GM21423 (cell line): ENCODE data around the gene OTC.

Experiments used
- ATAC-seq: cut with Tn5 transposase; IDR thresholded peaks from one replicate; pipeline ENCODE4 v1.9.1; 2021; ENCODE audit warnings: mild to moderate bottlenecking, moderate library complexity; ENCODE audit not compliant: unreplicated experiment

Gene OTC

DNA sequence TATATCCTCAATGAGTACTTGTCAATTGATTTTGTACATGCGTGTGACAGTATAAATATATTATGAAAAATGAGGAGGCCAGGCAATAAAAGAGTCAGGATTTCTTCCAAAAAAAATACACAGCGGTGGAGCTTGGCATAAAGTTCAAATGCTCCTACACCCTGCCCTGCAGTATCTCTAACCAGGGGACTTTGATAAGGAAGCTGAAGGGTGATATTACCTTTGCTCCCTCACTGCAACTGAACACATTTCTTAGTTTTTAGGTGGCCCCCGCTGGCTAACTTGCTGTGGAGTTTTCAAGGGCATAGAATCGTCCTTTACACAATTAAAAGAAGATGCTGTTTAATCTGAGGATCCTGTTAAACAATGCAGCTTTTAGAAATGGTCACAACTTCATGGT is at the start of gene OTC:
Gene OTC, plus strand, starts transcription at position 243 of the 400 bp plus-strand sequence. Its CDS starts 93 bp downstream, at position 336.
- no peak for ATAC-seq

DNA sequence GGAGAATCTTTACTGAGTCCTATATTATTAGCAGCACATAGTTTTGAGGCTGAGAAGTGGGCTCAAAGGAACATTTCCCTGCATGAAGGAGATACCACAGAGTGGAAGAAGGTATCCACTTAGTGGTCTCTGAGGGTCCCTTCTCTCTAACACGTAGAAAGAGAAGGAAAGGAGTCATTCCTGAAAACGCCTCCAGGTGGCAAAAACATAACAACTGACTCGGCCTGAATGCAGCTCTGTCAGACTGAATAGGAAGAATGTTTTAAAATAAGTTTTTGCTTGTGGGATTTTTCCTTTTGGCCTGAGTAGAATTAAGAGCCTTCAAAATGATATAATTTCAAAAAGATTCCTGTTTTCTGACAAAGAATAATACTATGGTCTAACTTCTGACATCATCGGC is 48.4 kb upstream of the OTC start:
- ATAC-seq: no peak

DNA sequence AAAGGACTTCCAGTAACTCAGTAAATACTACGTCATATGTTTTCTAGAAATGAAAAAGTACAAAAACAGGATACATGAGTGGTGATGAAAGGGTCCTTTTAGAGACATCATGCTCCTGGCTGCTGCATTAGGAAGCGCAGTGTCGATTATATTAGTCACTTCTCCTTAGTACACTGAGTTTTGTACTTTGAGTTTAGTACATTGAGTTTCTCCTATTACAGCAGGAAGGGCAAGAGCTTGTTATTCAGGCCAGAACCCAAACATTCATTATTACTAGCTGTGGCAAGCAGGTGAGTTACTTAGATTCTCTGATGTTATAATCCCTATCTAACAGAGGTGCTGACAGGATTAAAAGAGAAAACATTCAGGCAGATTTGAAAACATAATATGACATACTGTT is 46.4 kb upstream of the OTC start:
- ATAC-seq: no peak

DNA sequence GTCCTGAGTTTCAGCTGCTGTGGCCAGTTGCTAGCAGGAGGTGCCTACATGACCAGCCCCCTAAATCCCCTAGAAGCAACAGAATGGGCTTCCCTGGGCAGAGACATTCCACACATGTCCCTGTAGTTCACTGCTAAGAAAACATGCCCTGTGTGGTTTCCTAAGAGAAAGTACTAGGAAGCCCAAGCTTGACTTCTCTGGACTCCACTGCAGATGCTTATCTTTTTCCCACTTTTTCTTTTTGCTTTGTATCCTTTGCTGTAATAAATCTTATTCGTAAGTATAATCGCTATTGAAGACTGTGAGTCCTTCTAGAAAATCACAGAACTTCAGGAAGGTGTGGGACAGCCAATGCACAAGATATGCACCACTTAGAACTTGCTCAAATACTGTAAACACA is 40.7 kb upstream of the OTC start:
- ATAC-seq: no peak

DNA sequence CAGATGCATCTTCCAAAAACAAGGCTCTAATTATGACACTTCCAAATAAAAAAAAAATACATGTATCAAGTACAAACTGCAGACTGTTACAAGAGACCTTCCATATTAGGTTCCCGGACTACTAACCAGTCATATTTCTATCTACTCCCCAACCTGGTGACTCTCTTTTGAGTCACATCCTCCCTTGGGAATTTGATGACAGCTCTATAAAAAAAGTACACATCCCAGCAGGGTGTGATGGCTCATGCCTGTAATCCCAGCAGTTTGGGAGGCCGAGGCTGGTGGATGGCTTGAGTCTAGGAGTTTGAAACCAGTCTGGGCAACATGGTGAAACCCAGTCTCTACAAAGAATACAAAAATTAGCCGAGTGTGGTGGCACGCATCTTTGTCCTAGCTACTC is 40.0 kb upstream of the OTC start:
- ATAC-seq: no peak

DNA sequence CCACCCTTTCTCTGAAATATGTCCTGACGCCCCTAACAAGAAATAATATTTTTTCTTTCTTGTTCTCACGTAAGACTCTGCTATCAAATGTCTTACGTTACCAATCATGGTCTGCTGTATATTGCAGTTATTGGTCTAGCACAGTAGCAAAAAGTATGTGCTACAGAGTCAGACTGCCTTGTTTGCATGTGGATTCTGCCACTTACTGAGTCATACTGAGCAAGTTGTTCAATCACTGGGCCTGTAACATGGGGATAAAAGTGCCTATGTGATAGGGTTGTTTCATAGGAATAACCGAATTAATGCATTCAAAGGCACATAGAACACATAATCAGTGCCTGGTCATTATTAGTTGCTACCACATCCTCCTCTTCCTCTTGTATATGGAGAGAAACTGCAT is 39.2 kb upstream of the OTC start:
- no peak for ATAC-seq

DNA sequence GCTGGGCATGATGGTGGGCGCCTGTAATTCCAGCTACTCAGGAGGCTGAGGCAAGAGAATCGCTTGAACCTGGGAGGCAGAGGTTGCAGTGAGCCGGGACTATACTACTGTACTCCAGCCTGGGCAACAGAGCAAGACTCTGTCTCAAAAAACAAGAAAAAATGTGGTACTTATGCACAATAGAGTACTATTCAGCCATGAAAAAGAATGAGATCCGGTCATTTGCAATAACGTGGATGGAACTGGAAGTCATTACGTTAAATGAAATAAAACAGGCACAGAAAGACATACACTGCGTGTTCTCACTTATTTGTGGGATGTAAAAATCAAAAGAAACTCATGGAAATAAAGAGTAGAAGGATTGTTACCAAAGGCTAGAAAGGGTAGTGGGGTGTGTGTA is 37.2 kb upstream of the OTC start:
- ATAC-seq: no peak

DNA sequence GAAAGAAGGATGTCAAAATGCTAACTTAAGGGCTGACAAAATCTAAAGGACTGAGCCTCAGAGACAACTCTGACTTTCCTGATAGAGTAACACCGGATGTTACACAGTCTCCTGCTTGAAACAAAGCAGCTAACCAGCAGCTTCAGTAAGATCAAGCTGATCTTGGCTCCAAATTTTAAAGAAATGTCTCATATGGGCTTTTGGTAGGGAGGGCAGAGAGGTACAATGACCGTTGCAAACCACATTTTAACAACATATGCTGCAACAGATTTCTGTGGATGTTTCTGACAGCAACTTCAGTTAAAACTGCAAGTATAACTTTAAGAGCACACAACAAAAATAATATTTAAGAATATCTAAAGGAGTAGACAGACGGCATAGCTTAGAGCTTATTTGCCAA is 34.2 kb upstream of the OTC start:
- no peak for ATAC-seq

DNA sequence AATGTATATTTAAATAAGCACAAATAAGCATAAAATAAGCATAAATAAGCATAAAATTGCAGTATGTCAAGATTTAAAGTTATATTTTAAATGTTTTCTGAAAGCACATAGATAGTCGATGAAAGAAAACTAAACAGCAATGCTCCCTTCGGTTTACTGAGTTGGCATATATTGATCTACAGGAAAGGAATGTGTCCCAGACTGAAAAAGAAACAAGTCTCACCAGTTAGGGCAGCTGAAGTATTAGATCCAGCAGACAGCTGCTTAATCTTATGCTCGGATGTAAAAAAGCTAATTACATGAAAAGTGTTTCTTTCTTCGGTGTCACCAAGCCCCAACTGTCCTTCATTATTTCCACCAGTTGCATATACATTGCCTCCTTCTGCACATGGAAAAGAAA is 33.8 kb upstream of the OTC start:
- no peak for ATAC-seq

DNA sequence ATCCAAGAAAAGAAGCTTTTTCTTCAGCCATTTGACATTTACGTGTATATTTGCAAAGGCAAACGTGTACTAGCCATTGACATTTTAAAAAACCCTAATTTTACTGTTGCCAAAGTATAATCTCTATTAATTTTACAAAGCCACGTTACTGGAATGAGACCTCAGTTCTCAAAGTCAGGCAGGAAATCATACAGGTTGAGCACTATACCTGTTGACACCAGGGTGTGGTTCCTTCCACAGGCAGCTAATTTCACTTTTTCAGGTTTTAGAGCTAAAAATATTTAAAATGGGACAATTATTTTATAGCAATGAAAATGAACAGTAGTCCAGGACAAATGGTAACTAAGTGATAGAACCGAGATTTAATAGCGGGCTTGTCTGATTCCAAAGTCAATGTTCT is 31.6 kb upstream of the OTC start:
- ATAC-seq: no peak

DNA sequence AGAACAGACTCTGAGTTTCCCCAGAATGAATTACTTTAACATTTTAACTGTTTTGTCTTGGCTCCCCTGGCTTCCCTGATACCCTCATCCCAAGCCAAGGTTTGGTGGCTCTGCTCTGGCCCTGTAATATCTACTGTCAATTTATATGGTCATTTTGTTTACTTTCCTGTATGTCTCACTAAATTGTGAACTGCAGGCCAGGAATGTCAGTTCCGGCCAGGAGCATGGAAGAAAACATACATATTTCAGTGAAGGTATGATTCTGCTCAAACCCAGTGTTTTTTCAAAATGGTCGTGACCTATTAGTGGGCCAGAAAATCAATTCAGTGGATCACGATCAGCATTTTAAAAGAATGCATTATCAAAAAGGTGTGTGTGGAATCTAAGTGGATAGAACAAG is 26.3 kb upstream of the OTC start:
- ATAC-seq: no peak

DNA sequence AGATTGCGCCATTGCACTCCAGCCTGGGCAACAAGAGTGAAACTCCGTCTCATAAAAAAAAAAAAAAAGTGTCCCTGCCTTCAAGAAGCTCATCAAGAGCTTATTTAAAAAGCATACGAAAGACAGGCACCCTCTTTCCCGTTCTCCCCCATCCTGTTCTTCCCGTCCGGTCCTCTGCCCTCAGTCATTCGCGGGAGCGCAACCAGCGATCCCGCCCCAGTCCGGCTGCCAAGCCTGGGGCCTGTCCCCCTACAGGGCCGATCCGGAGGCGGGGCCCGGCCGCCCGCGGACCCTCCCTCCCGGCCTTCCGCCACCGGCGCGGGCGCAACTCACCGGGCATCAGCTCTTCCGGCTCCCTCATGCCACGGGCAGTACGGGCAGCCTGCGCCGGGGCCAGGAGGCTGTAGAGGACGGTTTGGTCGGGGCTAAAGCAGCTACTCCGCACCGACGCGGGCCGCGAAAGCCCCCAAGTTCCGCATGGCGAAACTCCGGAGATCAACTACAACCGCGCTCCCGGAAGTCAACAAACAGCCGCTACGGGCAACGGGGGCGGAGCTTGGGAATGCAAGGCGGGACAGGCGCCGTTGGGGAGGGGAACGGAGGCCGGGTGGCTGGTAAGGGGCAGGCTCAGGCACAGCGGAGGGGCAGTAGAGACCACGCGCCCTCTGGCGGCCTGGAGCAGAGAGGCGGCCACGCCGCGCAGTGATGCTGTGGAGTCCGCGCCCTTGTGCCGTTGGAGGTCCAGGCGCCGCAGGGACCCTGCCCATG is 25.2 kb upstream of the OTC start, which contains the start of gene RPGR:
Gene RPGR, minus strand, starts transcription at position 503 of the 768 bp plus-strand sequence. Its CDS starts 142 bp downstream, at position 361.
- ATAC-seq: peak; percentile 97

DNA sequence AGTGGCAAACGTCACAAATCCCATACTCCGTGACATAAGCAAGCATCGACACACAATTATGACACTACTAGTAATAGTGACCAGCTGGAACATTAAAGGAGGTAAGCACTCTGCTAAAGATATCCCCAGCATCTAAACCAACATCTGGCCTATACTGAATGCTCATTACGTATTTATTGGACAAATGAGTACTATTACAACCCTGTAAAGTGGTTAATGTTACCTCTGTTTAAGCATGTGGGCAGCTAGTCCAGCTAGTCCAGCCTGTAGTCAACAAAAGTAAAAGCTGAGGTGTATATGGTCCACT is 24.7 kb upstream of the OTC start:
- ATAC-seq: no peak

DNA sequence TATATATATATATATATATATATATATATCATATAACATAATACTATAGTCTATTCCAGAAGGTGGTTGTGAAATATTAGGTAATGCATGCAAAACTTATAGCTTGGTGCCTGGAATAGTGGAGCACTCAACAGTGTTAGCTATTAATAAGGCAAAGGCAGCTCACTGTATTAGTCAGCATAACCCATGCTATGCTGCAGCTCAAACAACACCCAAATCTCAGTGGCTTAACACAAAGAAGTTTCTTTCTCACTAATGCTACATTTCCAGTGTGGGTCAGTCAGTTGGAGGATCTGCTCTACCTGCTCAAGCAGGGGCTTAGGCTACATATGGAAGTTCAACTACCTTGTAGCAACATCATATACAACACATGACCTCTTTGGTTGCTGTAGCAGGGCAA is 19.9 kb upstream of the OTC start:
- ATAC-seq: peak; percentile 58

DNA sequence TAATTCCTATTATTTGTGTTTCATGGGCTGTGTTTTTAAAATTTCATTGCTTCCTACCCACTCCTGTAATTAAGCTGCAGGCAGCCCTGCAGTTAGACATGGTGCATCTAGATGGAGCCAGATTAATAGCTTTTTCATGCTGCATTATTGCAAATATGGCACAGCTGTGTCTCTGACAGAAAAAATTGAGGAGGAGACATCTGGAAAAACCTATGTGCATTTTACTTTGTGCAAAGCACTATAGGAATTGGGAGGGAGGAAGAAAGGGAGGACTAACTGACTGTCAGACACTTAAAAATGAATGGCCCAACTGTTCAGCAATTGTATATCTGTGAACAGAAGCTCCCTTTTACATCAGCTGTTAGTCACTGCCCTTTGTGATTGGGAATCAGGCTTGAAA is 17.0 kb upstream of the OTC start:
- ATAC-seq: no peak

DNA sequence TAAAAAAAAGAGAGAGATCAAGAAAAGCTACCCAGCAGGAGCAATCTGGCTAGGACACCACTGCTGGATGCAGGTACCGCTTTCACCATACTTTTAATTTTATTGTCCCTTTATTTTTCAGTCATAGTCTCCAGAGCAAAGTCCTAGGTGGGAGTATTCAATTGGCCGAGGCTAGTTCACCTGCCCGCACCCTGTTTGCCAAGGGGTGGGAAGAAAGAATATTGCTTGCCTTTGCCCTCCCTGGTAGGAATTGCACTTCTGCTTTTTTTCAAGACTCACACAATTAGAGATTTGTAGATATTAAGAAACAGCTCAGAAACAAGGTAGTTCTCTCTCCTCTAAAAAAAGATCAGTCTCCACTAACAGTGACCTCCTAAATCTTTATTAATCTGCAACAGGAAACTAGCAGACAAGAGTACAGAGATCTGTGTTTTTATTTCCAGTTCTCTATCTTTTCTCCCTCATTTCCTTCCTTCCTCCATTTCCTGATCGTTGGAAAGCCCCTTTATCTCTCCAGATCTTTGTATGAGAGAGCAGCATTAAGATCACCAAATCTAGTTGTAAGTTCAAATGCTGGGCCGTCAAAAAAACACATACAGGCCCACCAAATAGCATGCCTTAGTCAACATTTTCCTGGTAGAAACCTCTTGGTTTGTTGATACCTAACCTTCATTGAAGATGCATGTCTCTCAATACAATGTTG is 15.7 kb upstream of the OTC start:
- no peak for ATAC-seq

DNA sequence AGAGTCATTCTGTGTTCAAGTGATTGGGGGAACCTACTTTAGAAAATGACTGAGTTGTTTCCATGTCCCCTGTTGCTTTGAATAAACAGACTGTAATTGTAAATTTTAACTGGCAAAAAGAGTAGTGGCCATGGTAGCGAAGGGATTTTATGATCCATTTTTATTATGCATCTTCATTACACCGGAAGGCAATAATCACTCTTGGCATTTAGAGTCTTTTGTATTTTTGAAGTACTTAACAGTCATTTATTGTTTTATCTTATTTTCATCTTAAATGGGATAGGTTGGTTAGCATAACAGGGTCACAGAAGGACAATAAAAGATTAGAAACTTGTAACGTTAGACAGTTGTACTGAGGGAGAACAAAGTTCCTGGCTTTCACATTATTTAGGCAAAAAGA is 11.0 kb upstream of the OTC start:
- no peak for ATAC-seq

DNA sequence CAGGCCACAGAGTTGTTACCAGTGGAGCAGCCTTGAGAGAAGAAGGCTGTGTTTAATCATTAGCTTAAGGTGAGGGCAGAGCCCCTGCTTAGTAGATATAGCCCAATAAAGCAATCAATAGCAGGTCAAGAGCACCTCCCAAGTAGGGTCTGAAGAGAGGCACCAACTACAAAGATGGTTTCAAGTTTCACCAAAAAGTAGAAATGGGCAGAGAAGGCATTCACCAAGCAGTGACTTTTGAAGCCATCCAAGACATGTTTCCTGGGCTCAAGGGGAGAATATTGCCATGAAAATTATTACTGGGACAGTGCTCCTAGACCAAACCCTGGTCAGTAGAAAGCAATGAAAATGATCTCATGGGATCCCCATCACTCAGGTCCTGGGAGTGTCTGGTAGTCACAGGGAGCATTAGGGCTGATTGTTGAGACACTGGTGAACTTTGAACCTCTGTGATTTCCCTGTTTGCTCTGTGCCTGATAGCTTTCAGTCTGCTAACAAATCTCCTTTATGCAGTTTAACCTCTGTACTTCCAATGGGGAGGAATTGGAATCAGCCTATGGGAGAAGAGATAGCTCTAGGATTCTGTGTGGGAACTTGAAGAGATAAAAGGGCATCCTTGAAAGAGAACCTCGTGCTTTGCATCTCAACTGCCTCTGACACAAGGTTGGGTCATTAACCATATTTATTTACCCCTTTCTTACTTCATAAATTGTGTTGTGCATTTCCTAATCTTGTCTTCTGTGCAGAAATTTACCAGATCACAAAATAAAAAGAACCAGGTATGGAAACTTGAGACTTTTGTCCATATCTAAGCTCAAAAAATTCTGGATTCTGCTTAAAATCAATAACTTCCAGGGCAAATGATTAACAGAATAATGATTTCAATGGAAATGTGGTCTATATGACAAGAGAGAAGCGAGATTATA is 9.3 kb upstream of the OTC start:
- ATAC-seq: no peak

DNA sequence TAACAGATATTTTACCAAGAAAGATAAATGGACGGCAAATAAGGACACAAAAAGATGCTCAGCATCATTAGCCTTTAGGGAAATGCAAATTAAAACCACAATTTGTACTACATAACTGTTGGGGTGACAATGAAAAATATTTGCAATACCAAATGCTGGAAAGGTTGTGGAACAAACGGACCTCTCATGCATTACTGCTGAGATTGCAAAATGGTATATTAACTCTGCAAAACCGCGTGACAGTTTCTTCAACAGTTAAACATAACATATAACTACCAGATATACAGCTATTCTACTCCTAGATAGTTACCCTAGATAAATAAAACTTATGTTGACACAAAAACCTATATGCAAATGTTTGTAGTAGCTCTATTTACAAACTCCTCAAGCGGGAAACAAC is 6.3 kb upstream of the OTC start:
- no peak for ATAC-seq

DNA sequence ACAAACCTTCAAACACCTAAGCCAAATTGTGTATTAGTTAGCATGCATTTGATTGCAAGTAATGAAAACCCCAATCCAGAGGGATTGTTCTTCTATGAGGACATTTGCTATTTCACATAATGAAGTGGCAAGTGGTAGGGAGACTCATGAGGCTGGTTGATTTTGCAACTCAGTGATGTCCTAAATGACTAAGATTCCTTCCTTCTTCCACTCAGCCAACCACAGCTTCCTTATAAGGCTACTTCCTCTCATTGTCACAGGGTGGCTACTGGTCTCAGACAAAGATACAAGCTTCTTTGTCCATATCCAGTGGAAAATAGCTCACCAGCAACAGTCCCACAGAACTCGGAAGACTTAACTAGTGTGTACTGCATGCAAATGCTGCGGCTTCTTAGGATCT is 5.3 kb upstream of the OTC start:
- no peak for ATAC-seq

DNA sequence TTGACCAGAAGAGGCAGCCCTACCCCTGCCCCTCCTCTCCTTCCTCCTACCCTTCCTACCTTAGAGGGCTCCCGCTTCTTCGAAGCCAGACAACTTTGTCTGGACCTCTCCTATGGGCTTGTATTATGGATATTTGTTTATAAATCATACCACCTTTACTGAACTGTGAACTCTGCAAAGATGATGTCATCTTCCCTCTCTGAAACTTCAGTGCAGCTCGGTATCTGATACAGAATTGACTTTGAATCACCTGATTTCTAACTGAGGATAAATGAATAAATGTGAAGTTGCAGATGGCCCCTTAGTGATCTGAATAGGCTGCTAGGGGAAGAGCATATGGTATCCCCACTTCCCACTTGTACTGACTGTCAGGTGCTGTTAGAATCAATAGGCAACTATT is 1.1 kb upstream of the OTC start:
- no peak for ATAC-seq

DNA sequence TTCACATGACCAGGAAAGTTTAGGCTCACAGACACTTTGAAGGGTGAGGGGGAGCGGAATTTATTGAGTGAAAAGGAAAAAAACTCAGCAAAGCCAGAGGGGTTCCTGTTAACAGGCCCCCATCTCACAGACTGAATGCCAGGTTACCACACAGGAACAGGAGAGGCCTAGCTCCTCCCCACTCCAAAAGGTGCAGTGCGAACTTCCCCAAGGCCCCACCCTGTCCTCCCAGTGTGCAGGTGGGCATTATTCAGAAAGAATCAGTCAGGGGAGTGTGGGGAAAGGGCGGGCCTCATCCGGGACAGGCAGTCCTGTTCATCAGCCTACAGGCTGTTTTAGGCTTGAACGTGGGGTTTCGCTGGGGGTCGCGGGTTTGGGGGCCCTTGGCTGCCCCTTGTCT is 4.0 kb downstream of the OTC start:
- ATAC-seq: no peak
